H9 (cell line): ENCODE data around the gene HS6ST1. TPM values are rescaled to one million over a fixed set of nuclear protein-coding genes. Genes with fewer than 3 reads are reported as not detected.

Source experiments
- DNase-seq: peaks from one replicate; pipeline ENCODE4 v3.0.0-alpha.2; 2017
- H2AFZ ChIP-seq: one replicate; pipeline ENCODE4 v1.6.1; 2013; ENCODE audit warnings: mild to moderate bottlenecking, low read length, control low read depth, moderate library complexity
- H2AK5ac ChIP-seq: 2 replicates; pipeline ENCODE4 v1.6.1; 2013; ENCODE audit warnings: low read length, control low read depth, mixed read lengths; ENCODE audit not compliant: insufficient read length
- H2BK120ac ChIP-seq: one replicate; pipeline ENCODE4 v1.6.1; 2013; ENCODE audit warnings: low read depth, mild to moderate bottlenecking, low read length, control low read depth, inconsistent platforms; ENCODE audit not compliant: poor library complexity, severe bottlenecking
- H2BK12ac ChIP-seq: 2 replicates; pipeline ENCODE4 v1.6.1; 2013; ENCODE audit warnings: low read length, control low read depth, mixed read lengths, low read depth; ENCODE audit not compliant: insufficient read length
- H2BK15ac ChIP-seq: 2 replicates; pipeline ENCODE4 v1.6.1; 2013; ENCODE audit warnings: low read depth, low read length, control low read depth
- H2BK20ac ChIP-seq: one replicate; pipeline ENCODE4 v1.6.1; 2013; ENCODE audit warnings: low read depth, mild to moderate bottlenecking, low read length, control low read depth, inconsistent platforms; ENCODE audit not compliant: poor library complexity, severe bottlenecking
- H2BK5ac ChIP-seq: 2 replicates; pipeline ENCODE4 v1.6.1; 2013; ENCODE audit warnings: low read length, control low read depth, mixed read lengths; ENCODE audit not compliant: insufficient read length
- H3K14ac ChIP-seq: 2 replicates; pipeline ENCODE4 v1.6.1; 2013; ENCODE audit warnings: low read length, control low read depth; ENCODE audit not compliant: insufficient read depth
- H3K18ac ChIP-seq: 2 replicates; pipeline ENCODE4 v1.6.1; 2013; ENCODE audit warnings: low read depth, mild to moderate bottlenecking, mixed read lengths, low read length, control low read depth; ENCODE audit not compliant: insufficient read length
- H3K23ac ChIP-seq: 2 replicates; pipeline ENCODE4 v1.6.1; 2013; ENCODE audit warnings: low read length, control low read depth, mixed read lengths, low read depth; ENCODE audit not compliant: insufficient read length
- H3K23me2 ChIP-seq: 2 replicates; pipeline ENCODE4 v1.6.1; 2013; ENCODE audit warnings: low read depth, mild to moderate bottlenecking, mixed read lengths, low read length, control low read depth; ENCODE audit not compliant: insufficient read length, poor library complexity, severe bottlenecking
- H3K27ac ChIP-seq: 2 replicates; pipeline ENCODE4 v1.5.1; 2013; ENCODE audit warnings: low read length, control low read depth, mixed read lengths, low read depth; ENCODE audit not compliant: insufficient read length
- H3K27me3 ChIP-seq: 2 replicates; pipeline ENCODE4 v1.6.1; 2013; ENCODE audit warnings: low read length, control low read depth, inconsistent platforms; ENCODE audit not compliant: insufficient read depth
- H3K4ac ChIP-seq: 2 replicates; pipeline ENCODE4 v1.6.1; 2013; ENCODE audit warnings: low read depth, mild to moderate bottlenecking, control low read depth, inconsistent platforms, low read length, moderate library complexity
- H3K4me1 ChIP-seq: 2 replicates; pipeline ENCODE4 v1.6.1; 2013; ENCODE audit warnings: low read length, control low read depth, inconsistent platforms; ENCODE audit not compliant: insufficient read depth
- H3K4me2 ChIP-seq: 2 replicates; pipeline ENCODE4 v1.6.1; 2013; ENCODE audit warnings: low read length, control low read depth, mixed read lengths; ENCODE audit not compliant: insufficient read length, insufficient read depth
- H3K56ac ChIP-seq: 2 replicates; pipeline ENCODE4 v1.6.1; 2013; ENCODE audit warnings: low read depth, mild to moderate bottlenecking, mixed read lengths, low read length, control low read depth; ENCODE audit not compliant: insufficient read length
- H3K79me1 ChIP-seq: 2 replicates; pipeline ENCODE4 v1.6.1; 2013; ENCODE audit warnings: low read depth, mild to moderate bottlenecking, moderate library complexity, low read length, control low read depth, inconsistent platforms; ENCODE audit not compliant: insufficient read depth, poor library complexity, severe bottlenecking
- H3K79me2 ChIP-seq: 2 replicates; pipeline ENCODE4 v1.6.1; 2013; ENCODE audit warnings: low read length, control low read depth, inconsistent platforms; ENCODE audit not compliant: insufficient read depth
- H3K9ac ChIP-seq: 2 replicates; pipeline ENCODE4 v1.6.1; 2013; ENCODE audit warnings: low read length, control low read depth, mixed read lengths; ENCODE audit not compliant: insufficient read length; ENCODE audit errors: extremely low read depth
- H3K9me3 ChIP-seq: one replicate; pipeline ENCODE4 v1.6.1; 2013; ENCODE audit warnings: low read depth, low read length, inconsistent platforms; ENCODE audit not compliant: control insufficient read depth
- H3T11ph ChIP-seq: one replicate; pipeline ENCODE4 v1.6.1; 2013; ENCODE audit warnings: mild to moderate bottlenecking, low read length, control low read depth, inconsistent platforms
- H4K20me1 ChIP-seq: one replicate; pipeline ENCODE4 v1.6.1; 2013; ENCODE audit not compliant: control insufficient read depth, insufficient read length, insufficient read depth
- H4K5ac ChIP-seq: 2 replicates; pipeline ENCODE4 v1.6.1; 2013; ENCODE audit warnings: low read depth, mild to moderate bottlenecking, mixed read lengths, low read length, control low read depth; ENCODE audit not compliant: insufficient read length
- H4K8ac ChIP-seq: replicated peaks from 2 replicates; pipeline ENCODE4 v1.6.1; 2013; ENCODE audit warnings: low read length, control low read depth, mixed read lengths, low read depth; ENCODE audit not compliant: insufficient read length
- H4K91ac ChIP-seq: 2 replicates; pipeline ENCODE4 v1.6.1; 2013; ENCODE audit warnings: low read depth, mild to moderate bottlenecking, moderate library complexity, mixed read lengths, low read length, control low read depth; ENCODE audit not compliant: insufficient read length
- H3K27ac Mint-ChIP-seq, 3 experiments: 2 replicates in 2 of 3; 3 replicates in 1 of 3; pipeline ENCODE4 v1.8.0; 2020 to 2021; ENCODE audit warnings: mixed read lengths in 3 of 3, mild to moderate bottlenecking in 1 of 3, moderate library complexity in 1 of 3
- H3K27me3 Mint-ChIP-seq: 2 replicates; pipeline ENCODE4 v1.8.0; 2021; ENCODE audit warnings: low read depth, mild to moderate bottlenecking, moderate library complexity, mixed read lengths
- H3K36me3 Mint-ChIP-seq, 3 experiments: 2 replicates in 2 of 3; 3 replicates in 1 of 3; pipeline ENCODE4 v1.8.0; 2020 to 2021; ENCODE audit warnings: low read depth in 3 of 3, mixed read lengths in 3 of 3; ENCODE audit not compliant: insufficient read depth in 1 of 3
- H3K4me1 Mint-ChIP-seq, 2 experiments: 2 replicates each; pipeline ENCODE4 v1.8.0; 2020; ENCODE audit warnings: mixed read lengths in 2 of 2
- H3K4me3 Mint-ChIP-seq, 2 experiments: 2 replicates in 1 of 2; 3 replicates in 1 of 2; pipeline ENCODE4 v1.8.0; 2020 to 2021; ENCODE audit warnings: mild to moderate bottlenecking in 2 of 2, mixed read lengths in 2 of 2, moderate library complexity in 1 of 2
- H3K9me3 Mint-ChIP-seq, 2 experiments: 2 replicates in 1 of 2; 3 replicates in 1 of 2; pipeline ENCODE4 v1.8.0; 2020; ENCODE audit warnings: mild to moderate bottlenecking in 2 of 2, mixed read lengths in 2 of 2, moderate library complexity in 1 of 2
- CTCF ChIP-seq: fragments of 200-600 bp; sonication (generic); conservative IDR thresholded peaks from 3 replicates; pipeline ENCODE4 v1.8.0; 2021; ENCODE audit warnings: antibody characterized with exemption, mild to moderate bottlenecking
- WGBS: extraction: QIAGEN DNeasy Blood & Tissue Kit; methylation state at CpG from one replicate; pipeline ENCODE4 v1.1.7; 2013; ENCODE audit warnings: missing lambda C conversion rate, low lambda C conversion rate, mixed read lengths; ENCODE audit not compliant: insufficient read length; ENCODE audit errors: extremely low coverage; 5-methylcytosine and 5-hydroxymethylcytosine counted together
- total RNA-seq: library from RNA; stranded (reverse); gene quantifications from 2 replicates; pipeline ENCODE4 v1.2.1, GENCODE V29; 2021

HS6ST1 gene
- total RNA-seq, 1 experiment from 2014 or later, result 60.2 TPM

GRCh38 chr2:128306931-128307460 is 11.7 kb downstream of the HS6ST1 start:
- no peak overlapping the region for H3K18ac ChIP-seq
- H3K9me3 ChIP-seq, result no peaks in the 10 kb centered on the region
- no peak overlapping the region for H3K4me2 ChIP-seq
- peak; percentile 22 for DNase-seq
- H4K91ac ChIP-seq, result no peak overlapping the region
- no CpG with 5 or more reads among the region's 11 CpGs for WGBS
- H2BK5ac ChIP-seq, result no peak overlapping the region
- no peak overlapping the region for H3K23ac ChIP-seq
- Mint-ChIP-seq H3K4me3 (no peak overlapping the region; a peak in 1 of 5 replicates), H3K9me3 (no peaks in the 10 kb centered on the region), H3K36me3 (peaks cover 5 to 27% (median 13%) of the 10 kb centered on the region in 3 experiments; a peak in 6 of 7 replicates), H3K27ac (0 out of 7 replicates have a peak overlapping the region, but pooled peaks of 1 of the 3 experiments have one; percentile 56), H3K27me3 (no peaks in the 10 kb centered on the region), H3K4me1 (peaks cover 62 to 79% of the 10 kb centered on the region in 2 experiments)
- no peaks in the 10 kb centered on the region for H3K23me2 ChIP-seq
- H2BK20ac ChIP-seq, result no peak overlapping the region
- no peak for TF ChIP-seq CTCF
- no peak overlapping the region for H3K9ac ChIP-seq
- peaks cover 4% of the 10 kb centered on the region; the same call in 1 of the 2 replicates for H3K4me1 ChIP-seq
- no peak overlapping the region for H2BK12ac ChIP-seq
- peaks cover 7% of the 10 kb centered on the region for H4K20me1 ChIP-seq
- no peak overlapping the region for H4K8ac ChIP-seq
- H3K27me3 ChIP-seq, result no peaks in the 10 kb centered on the region
- no peak overlapping the region for H4K5ac ChIP-seq
- peaks cover 20% of the 10 kb centered on the region for H3K79me1 ChIP-seq
- H2BK15ac ChIP-seq, result no peak overlapping the region
- H2AK5ac ChIP-seq, result no peak overlapping the region
- H3K14ac ChIP-seq, result no peak overlapping the region; the same call in 1 of the 2 replicates
- H3T11ph ChIP-seq, result no peak overlapping the region
- H2AFZ ChIP-seq, result no peak overlapping the region
- peaks cover 69% of the 10 kb centered on the region; the same call in 1 of the 2 replicates for H3K79me2 ChIP-seq
- no peak overlapping the region for H3K27ac ChIP-seq
- H3K4ac ChIP-seq, result no peak overlapping the region
- no peak overlapping the region for H3K56ac ChIP-seq
- H2BK120ac ChIP-seq, result no peak overlapping the region
